HepG2 (cell line): ENCODE measurements around the gene NPFFR1. TPM values are rescaled to one million over a fixed set of nuclear protein-coding genes. Genes with fewer than 3 reads are reported as not detected.

ENCODE experiments used
- ATAC-seq: fragments of 200-7000 bp; cut with Tn5 transposase; 3 replicates; pipeline ENCODE4 v1.9.1; 2020; ENCODE audit warnings: mild to moderate bottlenecking, moderate library complexity
- BruUV-seq: library from RNA; stranded (reverse); fragments of 400-500 nt; replicated peaks from 2 replicates; lab custom pipeline; 2021; lab: Mats Ljungman, UMichigan
- CTCF ChIA-PET: fragments of 300-600 bp; formaldehyde crosslinking; extraction: SDS; loops from one replicate; lab custom pipeline; 2021; ENCODE audit warnings: low total read pairs, inconsistent platforms, low intra/inter-chr PET ratio; lab: Yijun Ruan, JAX
- POLR2A ChIA-PET: fragments of 350-600 bp; sonication (Branson Sonifier 250); formaldehyde crosslinking; loops from one replicate; lab custom pipeline; 2020; ENCODE audit warnings: antibody characterized with exemption, inconsistent platforms; lab: Yijun Ruan, JAX
- DNase-seq: peaks from one replicate; pipeline ENCODE4 v3.0.0-alpha.2; 2015; ENCODE audit warnings: low spot score
- FAIRE-seq: peaks from 3 replicates; lab custom pipeline; 2011; peaks lifted over from hg19 to GRCh38; lab: Jason Lieb, UNC
- H2AFZ ChIP-seq: one replicate; pipeline ENCODE4 v1.6.1; 2011; ENCODE audit warnings: low read length, inconsistent platforms
- H3K27ac ChIP-seq: fragments of 300-600 bp; 3 replicates; pipeline ENCODE4 v1.8.0; 2011; ENCODE audit warnings: mixed run types, mild to moderate bottlenecking, mixed read lengths, low read length, inconsistent platforms; ENCODE audit not compliant: insufficient read depth; ENCODE audit errors: extremely low read length
- H3K27me3 ChIP-seq, 2 experiments: fragments of 200-600 bp in 1 of 2; 2 replicates in 1 of 2; 3 replicates in 1 of 2; pipeline versions ENCODE4 v1.6.0 to v1.8.0; 2011; ENCODE audit warnings: low read length in 2 of 2, mild to moderate bottlenecking in 2 of 2, moderate library complexity in 2 of 2, inconsistent platforms in 1 of 2; ENCODE audit not compliant: insufficient read depth in 2 of 2, control insufficient read depth in 1 of 2
- H3K36me3 ChIP-seq, 2 experiments: fragments of 200-600 bp in 1 of 2; replicated peaks in 1 of 2; 2 replicates in 1 of 2; 3 replicates in 1 of 2; pipeline versions ENCODE4 v1.5.1 to v1.8.0; 2011; ENCODE audit warnings: low read length in 2 of 2, inconsistent platforms in 1 of 2; ENCODE audit not compliant: insufficient read depth in 2 of 2, control insufficient read depth in 1 of 2
- H3K4me1 ChIP-seq: 2 replicates; pipeline ENCODE4 v1.5.1; 2012; ENCODE audit warnings: low read length, inconsistent platforms; ENCODE audit not compliant: insufficient read depth
- H3K4me2 ChIP-seq: 2 replicates; pipeline ENCODE4 v1.6.0; 2011; ENCODE audit warnings: low read depth, low read length, inconsistent platforms
- H3K4me3 ChIP-seq, 3 experiments: fragments of 200-600 bp in 1 of 3; sonication (generic), shearing (Covaris generic) in 1 of 3; replicated peaks in 1 of 3; 2 replicates each; pipeline ENCODE4 v1.5.1; 2011 to 2016; ENCODE audit warnings: low read length in 3 of 3, inconsistent platforms in 2 of 3, low read depth in 2 of 3, mild to moderate bottlenecking in 2 of 3, control low read depth in 1 of 3, mixed read lengths in 1 of 3; ENCODE audit not compliant: insufficient read depth in 1 of 3
- H3K79me2 ChIP-seq: one replicate; pipeline ENCODE4 v1.6.1; 2011; ENCODE audit warnings: low read length, inconsistent platforms; ENCODE audit not compliant: insufficient read depth
- H3K9ac ChIP-seq: 2 replicates; pipeline ENCODE4 v1.6.0; 2011; ENCODE audit warnings: mild to moderate bottlenecking, low read depth, low read length, inconsistent platforms; ENCODE audit not compliant: insufficient read depth
- H3K9me3 ChIP-seq: 2 replicates; pipeline ENCODE4 v1.5.1; 2012; ENCODE audit warnings: mild to moderate bottlenecking, low read length
- H4K20me1 ChIP-seq: 2 replicates; pipeline ENCODE4 v1.6.0; 2011; ENCODE audit warnings: inconsistent platforms, mild to moderate bottlenecking, low read length, moderate library complexity; ENCODE audit not compliant: insufficient read depth
- AKAP8 ChIP-seq: sonication (generic); formaldehyde crosslinking; IDR thresholded peaks from 2 replicates; pipeline ENCODE4 v1.5.1; 2020; ENCODE audit warnings: mild to moderate bottlenecking, missing genetic modification reagents
- KDM5A ChIP-seq: fragments of 200-600 bp; sonication (generic); IDR thresholded peaks from 2 replicates; pipeline ENCODE4 v1.7.0; 2018; ENCODE audit warnings: antibody characterized with exemption, mild to moderate bottlenecking, low read length, borderline replicate concordance
- NONO ChIP-seq, 2 experiments: fragments of 450-650 bp in 1 of 2; sonication (generic) in 1 of 2; formaldehyde crosslinking in 1 of 2; IDR thresholded peaks in 1 of 2; conservative IDR thresholded peaks in 1 of 2; 2 replicates each; pipeline versions ENCODE4 v1.6.1 to v1.8.0; 2017 to 2022; ENCODE audit warnings: mild to moderate bottlenecking in 1 of 2, missing genetic modification reagents in 1 of 2, moderate library complexity in 1 of 2
- POLR2A ChIP-seq, 2 experiments: IDR thresholded peaks; 2 replicates each; pipeline ENCODE4 v1.6.1; 2011; ENCODE audit warnings: low read depth in 2 of 2, low read length in 2 of 2, mild to moderate bottlenecking in 1 of 2, moderate library complexity in 1 of 2; ENCODE audit not compliant: insufficient read depth in 1 of 2
- PTBP1 ChIP-seq: fragments of 200-400 bp; formaldehyde crosslinking; IDR thresholded peaks from 2 replicates; pipeline ENCODE4 v1.6.1; 2018; ENCODE audit warnings: low read length, low read depth; ENCODE audit not compliant: poor library complexity, severe bottlenecking
- SRSF9 ChIP-seq: fragments of 200-400 bp; formaldehyde crosslinking; IDR thresholded peaks from 2 replicates; pipeline ENCODE4 v1.6.1; 2018; ENCODE audit warnings: borderline replicate concordance, mild to moderate bottlenecking, low read depth, low read length; ENCODE audit not compliant: insufficient read depth, poor library complexity, severe bottlenecking
- TMF1 ChIP-seq: sonication (generic); formaldehyde crosslinking; IDR thresholded peaks from 2 replicates; pipeline ENCODE4 v1.8.1; 2022; ENCODE audit warnings: low read depth, missing genetic modification reagents
- ZNF160 ChIP-seq: sonication (generic); formaldehyde crosslinking; IDR thresholded peaks from 2 replicates; pipeline ENCODE4 v1.8.0; 2022; ENCODE audit warnings: mild to moderate bottlenecking, inconsistent platforms, missing genetic modification reagents
- ZNF264 ChIP-seq: sonication (generic); formaldehyde crosslinking; IDR thresholded peaks from 2 replicates; pipeline ENCODE4 v1.4.0; 2020; ENCODE audit warnings: missing genetic modification reagents
- WGBS: methylation state at CpG from one replicate; pipeline ENCODE4 v1.1.6; 2017; ENCODE audit warnings: low lambda C conversion rate; 5-methylcytosine and 5-hydroxymethylcytosine counted together
- in situ Hi-C: cut with HindIII; loops from 2 replicates; pipeline ENCODE4 v1.10.0; 2017; ENCODE audit warnings: low pct_unique_long_range_greater_than_20kb; ENCODE audit not compliant: extremely low pct_ligation_motif_present
- intact Hi-C: fragments of 100-400 bp; cut with micrococcal nuclease; formaldehyde crosslinking; loops from one replicate; pipeline ENCODE4 v1.10.0; 2022; ENCODE audit not compliant: unreplicated experiment
- polyA plus RNA-seq, 8 experiments: library from polyadenylated mRNA; depleted of rRNA in 3 of 8; stranded (reverse) in 7 of 8; unstranded in 1 of 8; fragments of >200 nt; fragmentation: Illumina TruSeq in 4 of 8; extraction: Trizol in 4 of 8; gene quantifications; 2 replicates each; pipeline versions ENCODE4 v1.2.1 to v1.2.3, GENCODE V29; 2011 to 2016; ENCODE audit warnings: low read depth in 4 of 8, missing spikeins in 1 of 8, mixed read lengths in 1 of 8; ENCODE audit not compliant: insufficient read depth in 1 of 8
- total RNA-seq, 5 experiments: library from RNA; depleted of rRNA; stranded (reverse); fragments of >200 nt; fragmentation: Illumina TruSeq; extraction: Trizol; gene quantifications; 2 replicates each; pipeline ENCODE4 v1.2.3, GENCODE V29; 2016; ENCODE audit warnings: low read depth in 1 of 5
- TF ChIP-seq, protein P1 (sequence below): sonication (generic); formaldehyde crosslinking; conservative IDR thresholded peaks from 2 replicates; pipeline ENCODE4 v1.8.0; 2022; ENCODE audit warnings: mild to moderate bottlenecking, moderate library complexity, missing genetic modification reagents
- TF ChIP-seq, protein P2 (sequence below): fragments of 450-650 bp; IDR thresholded peaks from 2 replicates; pipeline ENCODE4 v1.6.1; 2016
- TF ChIP-seq, protein P3 (sequence below): sonication (generic); formaldehyde crosslinking; conservative IDR thresholded peaks from 2 replicates; pipeline ENCODE4 v1.4.0; 2020; ENCODE audit warnings: mild to moderate bottlenecking, missing genetic modification reagents, moderate library complexity
- TF ChIP-seq, protein P4 (sequence below): sonication (generic); formaldehyde crosslinking; conservative IDR thresholded peaks from 2 replicates; pipeline ENCODE4 v1.4.0; 2020; ENCODE audit warnings: missing genetic modification reagents

The NPFFR1 gene
- total and polyA plus RNA-seq, 2 of the 13 experiments (the other 11 are each of a cell fraction or from before 2014, with no cell fraction given): under 0.01 TPM; not detected in 1

DNA sequence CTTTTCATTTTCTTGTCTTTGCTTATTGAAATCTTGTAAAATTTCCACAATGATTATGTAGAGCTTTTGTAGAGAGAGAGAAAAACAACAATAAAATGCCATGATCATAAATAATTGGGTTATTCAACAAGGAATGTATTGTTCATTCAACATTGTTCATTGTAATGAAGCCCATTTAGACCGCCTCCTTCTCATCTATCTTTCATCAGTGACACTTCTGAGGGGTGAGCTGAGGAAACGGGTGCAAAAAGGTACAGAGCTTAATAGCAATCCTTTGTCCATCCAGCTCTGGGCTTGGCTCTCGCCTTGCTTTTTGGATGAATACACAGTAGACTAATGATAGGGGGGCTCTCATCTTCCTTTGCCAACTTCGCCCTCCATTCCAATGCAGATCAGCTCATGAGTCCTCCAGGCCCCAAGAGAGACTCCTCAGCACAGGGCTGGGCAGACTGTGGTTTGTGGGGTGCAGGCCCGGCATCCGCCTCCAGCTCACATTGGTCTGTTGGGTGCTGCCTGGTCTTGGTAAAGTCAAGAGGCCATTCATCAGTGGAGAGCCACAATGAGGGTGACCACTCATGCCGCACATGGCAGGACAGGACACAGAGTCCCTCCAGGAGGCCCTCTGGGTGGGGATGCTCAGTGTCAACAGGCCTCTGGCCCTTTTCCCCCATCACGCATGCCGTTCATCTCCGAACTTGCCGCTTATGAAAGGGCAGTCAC, 32.7 kb downstream of the NPFFR1 start:
- ChIA-PET CTCF (no interaction called here), POLR2A (no interaction called here)
- Histone ChIP-seq H3K36me3 (no peaks in the 10 kb centered on the region), H3K4me1 (peaks cover 26% of the 10 kb centered on the region), H2AFZ (no peak overlapping the region), H3K4me2 (no peak overlapping the region), H3K9ac (no peak overlapping the region), H3K9me3 (no peaks in the 10 kb centered on the region), H3K4me3 (no peak overlapping the region), H4K20me1 (no peaks in the 10 kb centered on the region), H3K27me3 (peaks cover 1 to 51% of the 10 kb centered on the region in 2 experiments; a peak in 4 of 5 replicates), H3K27ac (no peak overlapping the region), H3K79me2 (no peaks in the 10 kb centered on the region)
- BruUV-seq: no TSS peak
- DNase-seq (no peak), FAIRE-seq (no peak), ATAC-seq (no peak)
- intact Hi-C loops (no loop called here), in situ Hi-C loops (no loop called here)
- TF ChIP-seq, protein P1, sequence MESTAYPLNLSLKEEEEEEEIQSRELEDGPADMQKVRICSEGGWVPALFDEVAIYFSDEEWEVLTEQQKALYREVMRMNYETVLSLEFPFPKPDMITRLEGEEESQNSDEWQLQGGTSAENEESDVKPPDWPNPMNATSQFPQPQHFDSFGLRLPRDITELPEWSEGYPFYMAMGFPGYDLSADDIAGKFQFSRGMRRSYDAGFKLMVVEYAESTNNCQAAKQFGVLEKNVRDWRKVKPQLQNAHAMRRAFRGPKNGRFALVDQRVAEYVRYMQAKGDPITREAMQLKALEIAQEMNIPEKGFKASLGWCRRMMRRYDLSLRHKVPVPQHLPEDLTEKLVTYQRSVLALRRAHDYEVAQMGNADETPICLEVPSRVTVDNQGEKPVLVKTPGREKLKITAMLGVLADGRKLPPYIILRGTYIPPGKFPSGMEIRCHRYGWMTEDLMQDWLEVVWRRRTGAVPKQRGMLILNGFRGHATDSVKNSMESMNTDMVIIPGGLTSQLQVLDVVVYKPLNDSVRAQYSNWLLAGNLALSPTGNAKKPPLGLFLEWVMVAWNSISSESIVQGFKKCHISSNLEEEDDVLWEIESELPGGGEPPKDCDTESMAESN (CRISPR knock-in tag): no peak
- TF ChIP-seq ZNF264 (CRISPR knock-in tag) (no peak), PTBP1 (no peak), TMF1 (CRISPR knock-in tag) (no peak), AKAP8 (no peak), ZNF160 (CRISPR knock-in tag) (no peak), KDM5A (no peak), SRSF9 (no peak), NONO (IDR thresholded peaks at IDR 0.05) (no peak), NONO (CRISPR knock-in tag; conservative IDR thresholded peaks at IDR 0.05) (no peak), POLR2A (IDR thresholded peaks at IDR 0.05; ENCODE audit: insufficient read depth in 1 of 2, low read depth in 2 of 2, low read length in 2 of 2) (no peak)
- TF ChIP-seq, protein P2, sequence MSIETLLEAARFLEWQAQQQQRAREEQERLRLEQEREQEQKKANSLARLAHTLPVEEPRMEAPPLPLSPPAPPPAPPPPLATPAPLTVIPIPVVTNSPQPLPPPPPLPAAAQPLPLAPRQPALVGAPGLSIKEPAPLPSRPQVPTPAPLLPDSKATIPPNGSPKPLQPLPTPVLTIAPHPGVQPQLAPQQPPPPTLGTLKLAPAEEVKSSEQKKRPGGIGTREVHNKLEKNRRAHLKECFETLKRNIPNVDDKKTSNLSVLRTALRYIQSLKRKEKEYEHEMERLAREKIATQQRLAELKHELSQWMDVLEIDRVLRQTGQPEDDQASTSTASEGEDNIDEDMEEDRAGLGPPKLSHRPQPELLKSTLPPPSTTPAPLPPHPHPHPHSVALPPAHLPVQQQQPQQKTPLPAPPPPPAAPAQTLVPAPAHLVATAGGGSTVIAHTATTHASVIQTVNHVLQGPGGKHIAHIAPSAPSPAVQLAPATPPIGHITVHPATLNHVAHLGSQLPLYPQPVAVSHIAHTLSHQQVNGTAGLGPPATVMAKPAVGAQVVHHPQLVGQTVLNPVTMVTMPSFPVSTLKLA: no peak
- TF ChIP-seq, protein P3, sequence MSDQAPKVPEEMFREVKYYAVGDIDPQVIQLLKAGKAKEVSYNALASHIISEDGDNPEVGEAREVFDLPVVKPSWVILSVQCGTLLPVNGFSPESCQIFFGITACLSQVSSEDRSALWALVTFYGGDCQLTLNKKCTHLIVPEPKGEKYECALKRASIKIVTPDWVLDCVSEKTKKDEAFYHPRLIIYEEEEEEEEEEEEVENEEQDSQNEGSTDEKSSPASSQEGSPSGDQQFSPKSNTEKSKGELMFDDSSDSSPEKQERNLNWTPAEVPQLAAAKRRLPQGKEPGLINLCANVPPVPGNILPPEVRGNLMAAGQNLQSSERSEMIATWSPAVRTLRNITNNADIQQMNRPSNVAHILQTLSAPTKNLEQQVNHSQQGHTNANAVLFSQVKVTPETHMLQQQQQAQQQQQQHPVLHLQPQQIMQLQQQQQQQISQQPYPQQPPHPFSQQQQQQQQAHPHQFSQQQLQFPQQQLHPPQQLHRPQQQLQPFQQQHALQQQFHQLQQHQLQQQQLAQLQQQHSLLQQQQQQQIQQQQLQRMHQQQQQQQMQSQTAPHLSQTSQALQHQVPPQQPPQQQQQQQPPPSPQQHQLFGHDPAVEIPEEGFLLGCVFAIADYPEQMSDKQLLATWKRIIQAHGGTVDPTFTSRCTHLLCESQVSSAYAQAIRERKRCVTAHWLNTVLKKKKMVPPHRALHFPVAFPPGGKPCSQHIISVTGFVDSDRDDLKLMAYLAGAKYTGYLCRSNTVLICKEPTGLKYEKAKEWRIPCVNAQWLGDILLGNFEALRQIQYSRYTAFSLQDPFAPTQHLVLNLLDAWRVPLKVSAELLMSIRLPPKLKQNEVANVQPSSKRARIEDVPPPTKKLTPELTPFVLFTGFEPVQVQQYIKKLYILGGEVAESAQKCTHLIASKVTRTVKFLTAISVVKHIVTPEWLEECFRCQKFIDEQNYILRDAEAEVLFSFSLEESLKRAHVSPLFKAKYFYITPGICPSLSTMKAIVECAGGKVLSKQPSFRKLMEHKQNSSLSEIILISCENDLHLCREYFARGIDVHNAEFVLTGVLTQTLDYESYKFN (CRISPR knock-in tag): no peak
- TF ChIP-seq, protein P4, sequence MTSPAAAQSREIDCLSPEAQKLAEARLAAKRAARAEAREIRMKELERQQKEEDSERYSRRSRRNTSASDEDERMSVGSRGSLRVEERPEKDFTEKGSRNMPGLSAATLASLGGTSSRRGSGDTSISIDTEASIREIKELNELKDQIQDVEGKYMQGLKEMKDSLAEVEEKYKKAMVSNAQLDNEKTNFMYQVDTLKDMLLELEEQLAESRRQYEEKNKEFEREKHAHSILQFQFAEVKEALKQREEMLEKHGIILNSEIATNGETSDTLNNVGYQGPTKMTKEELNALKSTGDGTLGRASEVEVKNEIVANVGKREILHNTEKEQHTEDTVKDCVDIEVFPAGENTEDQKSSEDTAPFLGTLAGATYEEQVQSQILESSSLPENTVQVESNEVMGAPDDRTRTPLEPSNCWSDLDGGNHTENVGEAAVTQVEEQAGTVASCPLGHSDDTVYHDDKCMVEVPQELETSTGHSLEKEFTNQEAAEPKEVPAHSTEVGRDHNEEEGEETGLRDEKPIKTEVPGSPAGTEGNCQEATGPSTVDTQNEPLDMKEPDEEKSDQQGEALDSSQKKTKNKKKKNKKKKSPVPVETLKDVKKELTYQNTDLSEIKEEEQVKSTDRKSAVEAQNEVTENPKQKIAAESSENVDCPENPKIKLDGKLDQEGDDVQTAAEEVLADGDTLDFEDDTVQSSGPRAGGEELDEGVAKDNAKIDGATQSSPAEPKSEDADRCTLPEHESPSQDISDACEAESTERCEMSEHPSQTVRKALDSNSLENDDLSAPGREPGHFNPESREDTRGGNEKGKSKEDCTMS (CRISPR knock-in tag): no peak
- whole genome bisulfite sequencing: 44% methylated on average over 10 of the region's 11 CpGs
